Measurements from ENCODE around the gene EMC1.
"Not testable (repeated sequence)": the region's sequence is repeated elsewhere in the genome, so short reads cannot be mapped to it uniquely, and the experiment has no call there.

EMC1 gene

DNA sequence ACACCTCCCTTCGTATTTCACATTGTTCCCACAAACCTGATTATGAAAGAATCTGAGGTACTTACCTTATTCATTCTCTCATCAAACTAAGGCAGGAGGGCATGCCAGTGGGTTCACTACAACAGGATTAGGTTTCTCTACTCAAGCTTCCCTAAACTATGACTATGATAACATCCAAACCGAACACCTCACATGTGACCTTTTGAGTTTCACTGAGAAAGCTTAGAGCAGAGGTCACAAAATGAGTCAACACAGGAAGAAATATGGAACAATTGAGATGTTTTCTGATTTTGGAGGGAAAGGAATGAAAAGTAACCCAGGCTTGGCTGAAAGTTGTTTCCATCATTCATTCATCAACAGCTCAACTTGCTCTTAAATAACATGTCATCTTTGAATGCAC lies 65.3 kb downstream of the EMC1 start:
- no peak overlapping the region for H3K4me3 ChIP-seq (ENCODE audit: low read length)
- H3K36me3 ChIP-seq (ENCODE audit: control insufficient read depth, low read length): peaks cover 87% of the 10 kb centered on the region
- no peak overlapping the region for H3K4me2 ChIP-seq (ENCODE audit: low read length)
- H3K27ac ChIP-seq (ENCODE audit: low read depth, low read length): no peak overlapping the region
- no peaks in the 10 kb centered on the region; the same call in 1 of the 2 replicates for H3K79me2 ChIP-seq (ENCODE audit: control insufficient read depth, low read length)
- H4K20me1 ChIP-seq (ENCODE audit: control insufficient read depth, insufficient read depth, low read depth, low read length): no peaks in the 10 kb centered on the region
- no peaks in the 10 kb centered on the region for H3K9me2 ChIP-seq (replicated peaks; ENCODE audit: control insufficient read depth, low read length)
- TF ChIP-seq, protein P1, sequence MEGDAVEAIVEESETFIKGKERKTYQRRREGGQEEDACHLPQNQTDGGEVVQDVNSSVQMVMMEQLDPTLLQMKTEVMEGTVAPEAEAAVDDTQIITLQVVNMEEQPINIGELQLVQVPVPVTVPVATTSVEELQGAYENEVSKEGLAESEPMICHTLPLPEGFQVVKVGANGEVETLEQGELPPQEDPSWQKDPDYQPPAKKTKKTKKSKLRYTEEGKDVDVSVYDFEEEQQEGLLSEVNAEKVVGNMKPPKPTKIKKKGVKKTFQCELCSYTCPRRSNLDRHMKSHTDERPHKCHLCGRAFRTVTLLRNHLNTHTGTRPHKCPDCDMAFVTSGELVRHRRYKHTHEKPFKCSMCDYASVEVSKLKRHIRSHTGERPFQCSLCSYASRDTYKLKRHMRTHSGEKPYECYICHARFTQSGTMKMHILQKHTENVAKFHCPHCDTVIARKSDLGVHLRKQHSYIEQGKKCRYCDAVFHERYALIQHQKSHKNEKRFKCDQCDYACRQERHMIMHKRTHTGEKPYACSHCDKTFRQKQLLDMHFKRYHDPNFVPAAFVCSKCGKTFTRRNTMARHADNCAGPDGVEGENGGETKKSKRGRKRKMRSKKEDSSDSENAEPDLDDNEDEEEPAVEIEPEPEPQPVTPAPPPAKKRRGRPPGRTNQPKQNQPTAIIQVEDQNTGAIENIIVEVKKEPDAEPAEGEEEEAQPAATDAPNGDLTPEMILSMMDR (IDR thresholded peaks at IDR 0.05; ENCODE audit: low read depth, low read length, poor library complexity, severe bottlenecking): no peak
- TF ChIP-seq EZH2phosphoT487 (IDR thresholded peaks at IDR 0.05; ENCODE audit: borderline replicate concordance, low read length): no peak
- H3K9me3 ChIP-seq (ENCODE audit: control insufficient read depth, insufficient read depth, low read length): no peaks in the 10 kb centered on the region
- no peaks in the 10 kb centered on the region for H3F3A ChIP-seq (ENCODE audit: control insufficient read depth, insufficient read depth)
- H3K4me1 ChIP-seq (ENCODE audit: control insufficient read depth, low read length): no peaks in the 10 kb centered on the region
- no peaks in the 10 kb centered on the region for H3K27me3 ChIP-seq (ENCODE audit: control insufficient read depth, low read length)

DNA sequence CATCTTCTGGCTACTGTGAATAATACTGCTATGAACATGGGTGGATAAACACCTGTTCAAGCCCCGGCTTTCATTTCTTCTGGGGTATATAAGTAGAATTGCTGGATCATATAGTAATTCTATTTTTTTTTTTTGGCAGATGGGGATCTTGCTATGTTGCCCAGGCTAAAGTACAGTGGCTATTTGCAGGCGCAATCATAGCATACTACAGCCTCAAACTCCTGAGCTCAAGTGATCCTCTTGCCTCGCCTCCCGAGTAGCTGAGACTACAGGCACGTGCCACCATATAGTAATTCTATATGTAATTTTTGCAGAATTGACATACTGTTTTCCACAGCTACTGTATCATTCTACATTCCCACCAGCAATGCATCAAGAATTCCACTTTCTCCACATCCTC lies 69.1 kb downstream of the EMC1 start:
- Histone ChIP-seq H3K4me2 (ENCODE audit: low read length) (no peak overlapping the region), H3F3A (ENCODE audit: control insufficient read depth, insufficient read depth) (no peaks in the 10 kb centered on the region), H3K4me3 (ENCODE audit: low read length) (no peak overlapping the region), H4K20me1 (ENCODE audit: control insufficient read depth, insufficient read depth, low read depth, low read length) (no peaks in the 10 kb centered on the region), H3K9me2 (replicated peaks; ENCODE audit: control insufficient read depth, low read length) (no peaks in the 10 kb centered on the region), H3K79me2 (ENCODE audit: control insufficient read depth, low read length) (no peaks in the 10 kb centered on the region), H3K4me1 (ENCODE audit: control insufficient read depth, low read length) (no peaks in the 10 kb centered on the region), H3K27me3 (ENCODE audit: control insufficient read depth, low read length) (no peaks in the 10 kb centered on the region), H3K9me3 (ENCODE audit: control insufficient read depth, insufficient read depth, low read length) (no peaks in the 10 kb centered on the region), H3K27ac (ENCODE audit: low read depth, low read length) (no peak overlapping the region), H3K36me3 (ENCODE audit: control insufficient read depth, low read length) (peaks cover 92% of the 10 kb centered on the region)
- TF ChIP-seq, protein P1 (IDR thresholded peaks at IDR 0.05; ENCODE audit: low read depth, low read length, poor library complexity, severe bottlenecking): no peak
- TF ChIP-seq EZH2phosphoT487 (IDR thresholded peaks at IDR 0.05; ENCODE audit: borderline replicate concordance, low read length): no peak

DNA sequence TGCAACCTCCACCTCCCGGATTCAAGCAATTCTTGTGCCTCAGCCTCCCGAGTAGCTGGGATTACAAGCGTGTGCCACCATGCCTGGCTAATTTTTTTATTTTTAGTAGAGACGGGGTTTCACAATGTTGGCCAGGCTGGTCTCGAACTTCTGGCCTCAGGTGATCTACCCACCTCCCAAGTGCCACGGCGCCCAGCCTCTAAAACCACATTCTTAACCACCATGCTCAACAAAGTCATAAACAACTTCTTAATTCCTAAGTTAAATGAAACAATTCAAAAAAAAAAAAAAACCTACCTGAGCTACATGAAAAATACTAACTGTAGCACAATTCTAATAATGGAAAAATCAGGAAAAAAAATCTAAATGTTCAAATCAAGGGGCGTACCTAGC lies 71.1 kb downstream of the EMC1 start:
- peaks cover 94% of the 10 kb centered on the region for H3K36me3 ChIP-seq (ENCODE audit: control insufficient read depth, low read length)
- H3F3A ChIP-seq (ENCODE audit: control insufficient read depth, insufficient read depth); H3K79me2 ChIP-seq (ENCODE audit: control insufficient read depth, low read length); H3K27ac ChIP-seq (ENCODE audit: low read depth, low read length); H3K27me3 ChIP-seq (ENCODE audit: control insufficient read depth, low read length); H3K9me3 ChIP-seq (ENCODE audit: control insufficient read depth, insufficient read depth, low read length); H3K9me2 ChIP-seq (replicated peaks; ENCODE audit: control insufficient read depth, low read length); H3K4me1 ChIP-seq (ENCODE audit: control insufficient read depth, low read length); H4K20me1 ChIP-seq (ENCODE audit: control insufficient read depth, insufficient read depth, low read depth, low read length); H3K4me3 ChIP-seq (ENCODE audit: low read length); H3K4me2 ChIP-seq (ENCODE audit: low read length): not testable (repeated sequence)

DNA sequence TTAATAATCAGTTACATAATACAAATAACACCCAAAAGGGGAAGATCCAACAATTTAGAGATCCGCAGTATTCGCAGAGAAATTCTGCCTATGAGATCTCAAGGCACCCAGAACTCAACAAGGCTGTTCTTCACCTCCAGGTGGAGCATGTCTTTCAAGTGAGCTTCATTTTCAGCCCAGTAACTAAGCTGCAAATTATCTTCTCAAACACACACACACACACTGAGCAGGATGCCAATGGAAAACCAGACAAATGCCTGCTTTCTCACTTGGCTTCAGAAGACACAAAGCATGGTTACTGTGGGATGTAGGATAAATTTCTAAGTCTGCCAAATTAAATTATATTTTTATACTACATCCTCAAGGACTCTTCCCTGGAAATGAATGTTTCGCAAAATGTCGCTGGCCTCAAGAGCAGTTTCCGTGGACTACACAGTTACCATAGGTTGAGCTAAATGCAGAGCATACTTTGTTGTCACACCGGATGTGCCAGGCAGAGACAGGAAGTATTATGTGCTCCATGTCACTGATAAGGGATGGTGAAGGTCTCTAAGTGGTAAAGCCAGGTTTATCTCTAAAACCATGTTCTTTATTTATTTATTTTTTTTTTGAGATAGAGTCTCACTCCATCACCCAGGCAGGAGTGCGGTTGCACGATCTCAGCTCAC lies 71.6 kb downstream of the EMC1 start:
- H3K79me2 ChIP-seq (ENCODE audit: control insufficient read depth, low read length): no peaks in the 10 kb centered on the region
- H3K36me3 ChIP-seq (ENCODE audit: control insufficient read depth, low read length): peaks cover 94% of the 10 kb centered on the region

More for the DNA sequence above, 71.6 kb downstream of the EMC1 start:
- H3K9me3 ChIP-seq (ENCODE audit: control insufficient read depth, insufficient read depth, low read length): no peaks in the 10 kb centered on the region
- no peaks in the 10 kb centered on the region for H3K9me2 ChIP-seq (replicated peaks; ENCODE audit: control insufficient read depth, low read length)
- H3K27me3 ChIP-seq (ENCODE audit: control insufficient read depth, low read length): no peaks in the 10 kb centered on the region
- no peaks in the 10 kb centered on the region for H3F3A ChIP-seq (ENCODE audit: control insufficient read depth, insufficient read depth)
- no peak for TF ChIP-seq EZH2phosphoT487 (IDR thresholded peaks at IDR 0.05; ENCODE audit: borderline replicate concordance, low read length)
- TF ChIP-seq, protein P1 (IDR thresholded peaks at IDR 0.05; ENCODE audit: low read depth, low read length, poor library complexity, severe bottlenecking): peak; percentile 29
- no peak overlapping the region for H3K27ac ChIP-seq (ENCODE audit: low read depth, low read length)
- no peaks in the 10 kb centered on the region for H4K20me1 ChIP-seq (ENCODE audit: control insufficient read depth, insufficient read depth, low read depth, low read length)
- H3K4me2 ChIP-seq (ENCODE audit: low read length): no peak overlapping the region
- H3K4me3 ChIP-seq (ENCODE audit: low read length): no peak overlapping the region
- no peaks in the 10 kb centered on the region for H3K4me1 ChIP-seq (ENCODE audit: control insufficient read depth, low read length)

Measured in DOHH2 (cell line).